Measurements from ENCODE around the gene MYO5A.
"Not testable (repeated sequence)": the region's sequence is repeated elsewhere in the genome, so short reads cannot be mapped to it uniquely, and the experiment has no call there.

Gene MYO5A

DNA sequence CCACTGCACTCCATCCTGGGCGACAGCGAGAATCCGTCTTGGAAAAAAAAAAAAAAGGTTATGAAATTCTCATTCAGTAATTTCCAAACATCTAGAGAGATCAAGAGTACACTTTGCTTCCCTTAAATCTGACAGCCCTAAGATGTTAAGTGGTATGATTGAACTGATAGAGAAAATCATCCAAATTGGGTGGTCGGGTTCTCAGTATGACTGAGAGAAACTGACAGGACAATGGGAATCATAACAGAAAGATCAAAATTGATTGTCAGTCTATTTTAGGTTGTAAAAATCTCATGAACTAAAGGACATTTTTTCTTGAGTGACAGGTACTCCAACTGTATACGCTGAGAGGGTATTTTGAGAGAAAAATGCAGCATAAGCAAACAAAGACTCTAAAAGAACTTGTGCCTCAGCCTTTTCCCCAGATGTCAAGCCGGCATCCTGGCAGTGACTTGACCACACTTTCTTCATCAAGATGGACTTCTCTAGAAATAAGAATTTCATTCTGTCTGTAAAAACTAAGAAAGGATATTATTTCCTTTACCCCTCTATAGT lies 65.8 kb downstream of the MYO5A start:
- DNase-seq (ENCODE audit: low read depth) = no peak

DNA sequence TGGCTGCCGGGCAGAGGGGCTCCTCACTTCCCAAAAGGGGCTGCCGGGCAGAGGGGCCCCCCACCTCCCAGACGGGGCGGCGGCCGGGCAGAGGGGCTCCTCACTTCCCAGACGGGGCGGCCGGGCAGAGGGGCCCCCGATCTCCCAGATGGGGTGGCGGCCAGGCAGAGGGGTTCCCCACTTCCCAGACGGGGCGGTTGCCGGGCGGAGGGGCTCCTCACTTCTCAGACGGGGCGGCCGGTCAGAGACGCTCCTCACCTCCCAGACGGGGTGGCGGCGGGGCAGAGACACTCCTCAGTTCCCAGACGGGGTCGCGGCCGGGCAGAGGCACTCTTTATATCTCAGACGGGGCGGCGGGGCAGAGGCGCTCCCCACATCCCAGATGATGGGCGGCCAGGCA lies 69.0 kb downstream of the MYO5A start:
- DNase-seq (ENCODE audit: low read depth) = not testable (repeated sequence)

DNA sequence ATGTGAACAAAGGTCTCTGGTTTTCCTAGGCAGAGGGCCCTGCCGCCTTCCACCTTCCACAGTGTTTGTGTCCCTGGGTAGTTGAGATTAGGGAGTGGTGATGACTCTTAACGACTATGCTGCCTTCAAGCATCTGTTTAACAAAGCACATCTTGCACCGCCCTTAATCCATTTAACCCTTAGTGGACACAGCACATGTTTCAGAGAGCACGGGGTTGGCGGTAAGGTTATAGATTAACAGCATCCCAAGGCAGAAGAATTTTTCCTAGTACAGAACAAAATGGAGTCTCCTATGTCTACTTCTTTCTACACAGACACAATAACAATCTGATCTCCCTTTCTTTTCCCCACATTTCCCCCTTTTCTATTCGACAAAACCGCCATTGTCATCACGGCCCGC lies 69.4 kb downstream of the MYO5A start:
- DNase-seq (ENCODE audit: low read depth) = not testable (repeated sequence)

DNA sequence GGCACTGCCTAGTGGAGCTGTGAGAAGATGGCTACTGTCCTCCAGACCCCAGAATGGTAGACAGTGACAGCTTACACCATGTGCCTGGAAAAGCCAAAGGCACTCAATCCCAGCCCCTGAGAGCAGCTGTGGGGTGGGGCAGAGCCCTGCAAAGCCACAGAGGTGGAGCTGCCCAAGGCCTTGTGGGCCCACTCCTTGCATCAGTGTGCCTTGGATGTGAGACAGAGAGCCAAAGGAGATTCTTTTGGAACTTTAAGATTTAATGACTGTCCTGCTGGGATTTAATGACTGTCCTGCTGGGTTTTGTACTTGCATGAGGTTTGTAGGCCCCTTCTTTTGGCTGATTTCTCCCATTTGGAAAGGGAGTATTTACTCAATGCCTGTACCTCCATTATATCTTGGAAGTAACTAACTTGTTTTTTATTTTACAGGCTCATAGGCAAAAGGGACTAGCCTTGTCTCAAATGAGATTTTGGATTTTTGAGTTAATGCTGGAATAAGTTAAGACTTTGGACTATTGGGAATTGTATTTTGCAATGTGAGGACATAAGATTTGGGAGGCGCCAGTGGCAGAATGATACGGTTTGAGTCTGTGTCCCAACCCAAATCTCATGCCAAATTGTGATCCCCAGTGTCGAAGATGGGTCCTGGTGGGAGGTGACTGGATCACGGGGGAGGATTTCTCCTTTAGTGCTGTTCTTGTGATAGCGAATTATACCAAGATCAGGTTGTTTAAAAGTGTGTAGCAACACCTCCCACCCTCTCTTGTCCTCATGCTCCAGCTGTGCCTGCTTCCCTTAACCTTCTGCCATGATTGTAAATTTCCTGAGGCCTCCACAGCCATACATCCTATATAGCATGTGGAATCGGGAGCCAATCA lies 80.4 kb downstream of the MYO5A start:
- DNase-seq (ENCODE audit: low read depth) = no peak

DNA sequence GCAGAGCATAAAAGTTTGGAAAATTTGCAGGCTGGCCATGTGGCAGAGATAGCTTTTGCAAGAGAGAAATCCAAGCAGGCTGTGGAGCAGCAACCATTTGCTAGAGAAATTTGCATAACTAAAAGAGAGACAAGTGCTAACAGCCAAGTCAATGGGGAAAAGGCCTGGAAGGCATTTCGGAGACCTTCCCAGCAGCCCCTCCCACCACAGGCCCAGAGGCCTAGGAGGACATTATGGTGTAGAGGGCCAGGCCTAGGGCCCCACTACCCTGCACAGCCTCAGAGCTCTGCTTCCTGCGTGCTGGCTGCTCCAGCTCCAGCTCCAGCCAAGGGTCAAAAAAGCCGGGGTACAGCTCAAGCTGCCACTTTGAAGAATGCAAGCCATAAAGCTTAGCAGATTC lies 82.7 kb downstream of the MYO5A start:
- DNase-seq (ENCODE audit: low read depth) = no peak

DNA sequence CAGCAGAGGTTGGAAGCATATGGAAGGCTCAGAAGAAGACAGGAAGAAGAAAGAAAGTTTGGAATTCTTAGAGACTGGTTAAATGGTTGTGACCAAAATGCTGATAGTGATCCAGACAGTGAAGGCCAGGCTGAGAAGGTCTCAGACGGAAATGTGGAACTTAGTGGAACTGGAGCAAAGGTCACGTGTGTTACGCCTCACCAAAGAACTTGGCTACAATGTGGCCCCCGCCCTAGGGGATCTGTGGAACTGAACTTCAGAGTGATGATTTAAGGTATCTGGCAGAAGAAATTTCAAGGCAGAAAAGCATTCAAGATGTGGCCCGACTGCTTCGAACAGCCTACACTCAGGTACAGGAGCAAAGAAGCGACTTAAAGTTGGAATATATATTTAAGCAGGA lies 83.1 kb downstream of the MYO5A start:
- DNase-seq (ENCODE audit: low read depth) = no peak

DNA sequence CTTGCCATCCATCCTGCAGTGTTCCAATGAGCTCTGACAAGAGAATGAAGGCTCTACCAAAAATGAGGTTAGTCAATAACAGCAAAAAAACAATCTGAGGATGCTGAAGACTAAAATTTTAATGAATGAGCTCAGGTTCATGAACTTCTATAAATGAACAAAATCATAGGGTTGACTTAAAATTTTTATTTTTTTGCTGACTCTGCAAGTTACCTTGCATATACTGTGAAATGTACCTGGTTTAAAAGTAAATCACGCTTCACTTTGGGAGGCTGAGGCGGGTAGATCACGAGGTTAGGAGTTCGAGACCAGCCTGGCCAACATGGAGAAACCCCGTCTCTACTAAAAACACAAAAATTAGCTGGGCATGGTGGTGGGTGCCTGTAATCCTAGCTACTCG lies 85.5 kb downstream of the MYO5A start:
- DNase-seq (ENCODE audit: low read depth) = not testable (repeated sequence)

DNA sequence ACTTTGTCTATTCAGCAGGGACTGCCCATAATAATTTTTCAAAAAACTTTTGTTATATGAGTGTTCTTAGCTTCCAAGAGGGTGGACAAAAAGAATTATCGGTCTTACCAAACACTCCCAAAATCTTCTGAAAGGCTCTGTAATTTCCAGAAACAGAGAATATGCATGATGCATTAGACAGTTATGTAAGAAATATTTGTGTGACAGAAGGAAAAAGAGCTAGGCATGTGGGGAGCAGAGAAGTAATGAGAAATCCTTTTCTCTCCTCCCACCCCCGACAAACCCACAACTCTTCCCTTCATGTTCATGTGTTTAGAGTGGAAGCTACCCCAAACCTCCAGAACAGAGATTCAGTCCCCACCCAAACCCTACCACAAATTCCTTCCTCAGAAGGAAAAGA lies 86.8 kb downstream of the MYO5A start:
- DNase-seq (ENCODE audit: low read depth) = no peak

DNA sequence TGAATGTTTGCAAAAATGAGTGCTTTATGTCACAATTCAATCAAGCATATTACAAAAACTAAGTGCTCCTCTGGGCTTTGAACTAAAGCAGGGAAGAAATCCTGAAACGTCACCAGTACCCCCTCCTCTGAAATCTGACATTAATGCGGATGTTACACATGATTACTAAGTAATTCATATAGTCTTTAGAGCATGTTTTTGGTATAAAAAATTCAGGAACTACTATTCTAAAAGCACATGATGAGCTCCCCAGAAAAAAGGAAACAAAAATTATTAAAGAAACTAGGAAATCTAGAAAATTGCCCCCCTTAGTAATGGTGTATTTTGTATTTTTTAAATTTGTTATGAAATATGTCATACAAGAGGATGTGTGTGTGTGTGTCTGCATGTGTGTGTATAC lies 87.7 kb downstream of the MYO5A start:
- DNase-seq (ENCODE audit: low read depth) = no peak

DNA sequence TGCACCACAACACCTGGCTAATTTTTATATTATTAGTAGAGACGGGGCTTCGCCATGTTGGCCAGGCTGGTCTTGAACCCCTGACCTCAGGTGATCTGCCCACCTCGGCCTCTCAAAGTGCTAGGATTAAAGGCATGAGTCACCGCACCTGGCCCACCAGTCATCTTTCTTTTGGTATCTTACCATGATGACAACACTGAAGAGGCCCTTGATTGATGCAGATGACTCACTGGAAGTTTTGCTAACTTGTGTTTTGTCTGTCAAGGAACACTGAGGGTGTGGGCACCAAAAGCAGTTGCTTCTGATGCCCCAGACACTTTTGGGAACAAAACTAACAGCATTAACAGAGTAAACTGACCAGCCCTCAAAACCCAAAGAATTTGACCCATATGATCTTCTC lies 88.3 kb downstream of the MYO5A start:
- DNase-seq (ENCODE audit: low read depth) = no peak

DNA sequence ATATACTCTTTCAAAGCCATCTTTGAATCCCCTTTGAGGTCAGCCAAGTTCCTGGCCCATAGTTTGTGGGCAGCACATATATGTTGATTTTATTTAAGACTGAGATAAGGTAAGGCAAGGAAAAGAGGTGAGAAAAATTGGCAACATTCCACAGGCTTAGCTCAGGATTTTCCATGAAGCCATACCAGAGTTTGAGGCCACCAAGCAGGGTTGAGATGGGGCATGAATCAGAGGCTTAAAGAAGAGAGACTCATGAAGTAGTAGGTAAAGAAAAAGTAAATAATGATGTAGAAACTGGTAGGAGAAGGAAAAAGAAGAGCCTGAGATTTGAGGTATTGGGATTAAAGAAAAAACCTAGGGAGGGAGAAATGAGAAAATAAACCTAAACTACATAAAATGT lies 89.2 kb downstream of the MYO5A start:
- DNase-seq (ENCODE audit: low read depth) = no peak

DNA sequence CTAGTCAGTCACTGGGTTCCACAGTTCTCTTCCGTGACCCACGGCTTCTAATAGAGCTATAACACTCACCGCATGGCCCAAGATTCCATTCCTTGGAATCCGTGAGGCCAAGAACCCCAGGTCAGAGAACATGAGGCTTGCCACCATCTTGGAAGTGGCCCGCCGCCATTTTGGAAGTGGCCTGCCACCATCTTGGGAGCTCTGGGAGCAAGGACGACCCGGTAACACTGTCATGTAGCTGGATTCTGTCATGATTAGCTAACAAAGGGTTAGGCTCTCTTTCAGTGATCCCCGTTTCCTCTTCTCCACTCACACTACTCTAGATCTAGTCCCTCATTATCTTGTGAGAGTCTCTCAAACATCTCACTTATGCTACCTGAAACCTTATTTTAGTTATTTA lies 89.6 kb downstream of the MYO5A start:
- DNase-seq (ENCODE audit: low read depth) = not testable (repeated sequence)

DNA sequence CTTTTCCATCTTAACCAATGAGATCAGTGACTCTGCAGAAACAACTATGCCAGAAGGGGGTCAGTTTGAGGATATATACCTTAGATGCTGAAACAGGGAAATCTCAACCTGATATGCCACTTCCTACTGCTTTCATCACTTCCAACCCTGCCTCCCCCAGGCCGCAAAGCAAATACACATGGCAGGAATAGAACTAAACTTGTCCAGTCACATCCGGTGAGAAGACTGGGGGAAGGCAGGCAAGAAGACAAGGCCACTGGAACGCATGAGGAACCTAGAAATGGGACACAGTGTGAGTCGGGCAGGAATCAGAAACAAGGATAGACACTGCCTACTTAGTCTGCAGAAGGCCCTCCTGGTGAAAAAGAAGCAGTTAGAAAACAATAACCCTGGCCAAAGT lies 90.6 kb downstream of the MYO5A start:
- DNase-seq (ENCODE audit: low read depth) = no peak

DNA sequence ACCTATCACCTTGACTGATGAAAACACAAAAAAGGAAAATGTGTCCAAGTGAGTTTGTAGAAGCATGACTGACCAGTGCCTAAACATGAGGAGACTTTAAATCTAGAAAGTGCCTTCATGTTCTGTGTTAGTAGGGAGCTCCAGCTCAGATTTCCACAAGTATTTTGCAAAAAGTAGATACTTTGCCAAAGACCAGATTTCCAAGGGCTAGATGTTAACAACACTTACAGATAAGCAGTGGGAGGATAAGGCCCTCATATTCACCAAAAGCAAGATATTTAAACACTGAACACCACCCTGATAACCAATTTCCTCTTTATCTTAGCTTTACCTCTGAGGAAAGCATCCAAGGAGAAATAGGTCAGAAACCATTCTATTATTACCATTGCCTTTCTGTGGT lies 91.0 kb downstream of the MYO5A start:
- DNase-seq (ENCODE audit: low read depth) = no peak

DNA sequence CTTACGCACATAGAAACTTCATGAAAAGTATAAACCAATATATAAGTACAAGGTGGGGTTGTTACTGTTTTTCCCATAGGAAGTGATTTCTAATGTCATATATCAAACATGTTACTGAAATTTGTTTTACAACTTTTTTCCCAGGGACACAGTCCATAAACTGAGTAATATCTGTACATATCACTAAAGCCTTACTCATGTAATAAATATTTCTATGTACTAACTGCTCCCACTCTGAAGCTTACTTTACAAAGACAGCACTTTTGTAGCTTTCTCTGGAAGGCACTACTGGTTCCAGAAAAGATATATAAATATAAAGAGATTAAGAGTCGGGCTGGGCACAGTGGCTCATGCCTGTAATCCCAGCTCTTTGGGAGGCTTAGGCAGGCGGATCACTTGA lies 91.7 kb downstream of the MYO5A start:
- no peak for DNase-seq (ENCODE audit: low read depth)

DNA sequence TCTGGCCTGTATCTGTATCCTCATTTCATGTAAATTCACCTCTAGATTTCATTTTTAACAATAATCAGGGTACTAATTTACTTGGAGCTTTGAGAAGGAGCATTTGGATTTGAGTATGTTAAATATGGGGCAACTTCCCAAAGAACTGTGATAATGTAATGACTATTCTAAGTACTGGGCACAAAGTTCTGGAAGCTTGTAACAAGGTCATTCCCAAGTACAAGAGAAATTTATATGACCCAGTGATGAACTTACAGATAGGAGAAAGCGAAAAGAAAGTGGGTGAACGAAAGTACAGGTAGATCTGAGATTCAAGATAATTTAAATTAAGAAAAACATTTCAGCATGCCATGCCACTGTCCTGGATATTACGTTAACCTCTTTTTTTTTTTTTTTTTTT lies 93.8 kb downstream of the MYO5A start:
- no peak for DNase-seq (ENCODE audit: low read depth)

DNA sequence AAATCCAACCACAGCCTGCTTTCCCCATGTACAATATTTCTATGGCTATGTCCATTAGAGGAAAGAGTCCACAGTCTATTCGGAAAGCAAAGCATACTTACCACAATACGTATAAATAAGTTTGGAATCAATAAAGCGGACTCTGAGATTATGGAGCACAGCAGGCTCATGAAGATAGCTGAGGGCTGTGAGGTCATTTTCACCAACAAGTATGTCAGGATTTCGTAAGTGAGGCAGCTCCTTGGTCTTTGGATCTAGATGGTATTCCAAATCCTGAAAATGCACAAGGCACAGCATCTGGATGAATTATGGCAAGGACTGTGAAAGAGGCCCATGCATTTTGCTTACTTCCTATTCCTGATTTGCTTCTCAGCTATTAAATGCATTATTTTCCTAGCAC lies 100.4 kb downstream of the MYO5A start:
- DNase-seq (ENCODE audit: low read depth) = no peak

DNA sequence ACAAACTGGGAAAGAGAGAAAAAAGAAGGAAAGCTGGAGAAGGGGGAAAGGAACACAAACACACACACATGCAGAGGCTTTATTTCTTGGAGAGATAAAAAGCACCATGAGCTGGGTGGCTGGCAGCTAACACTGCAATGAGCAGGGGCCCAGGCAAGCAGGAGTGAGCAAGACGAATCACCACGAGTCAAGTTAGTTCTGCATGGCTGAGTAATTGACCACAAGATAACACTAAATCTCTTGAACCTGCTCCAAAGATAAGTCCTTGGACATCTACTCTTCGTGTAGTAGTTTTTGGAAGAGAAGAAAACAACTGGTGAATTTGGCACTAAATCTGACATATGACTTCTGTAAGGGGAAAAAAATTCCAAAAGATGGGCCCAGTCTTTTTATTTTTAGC lies 100.9 kb downstream of the MYO5A start:
- peak; percentile 49 for DNase-seq (ENCODE audit: low read depth)

DNA sequence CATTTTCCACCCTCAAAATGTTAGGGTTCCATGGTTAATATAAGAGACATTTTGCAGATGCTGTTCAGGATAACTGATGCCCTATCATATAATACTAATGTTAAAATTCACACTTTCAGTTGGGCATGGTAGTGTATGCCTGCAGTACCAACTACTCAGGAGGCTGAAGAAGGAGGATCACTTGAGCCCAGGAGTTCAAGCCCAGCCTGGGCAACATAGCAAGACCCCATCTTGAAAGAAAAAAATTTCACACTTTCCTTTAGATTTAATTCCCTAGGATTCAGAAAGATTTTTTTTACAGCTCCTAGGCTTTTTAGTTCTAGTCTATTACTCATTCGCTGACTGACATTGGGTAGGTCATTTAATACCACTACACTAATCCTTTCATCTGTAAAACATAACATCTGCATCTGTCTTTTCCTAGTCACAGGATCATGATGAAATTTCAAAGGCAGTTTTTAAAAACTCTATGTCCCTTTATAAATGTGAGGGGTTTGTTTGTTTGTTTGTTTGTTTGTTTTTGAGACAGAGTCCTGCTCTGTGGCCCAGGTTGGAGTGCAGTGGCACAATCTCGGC lies 103.7 kb downstream of the MYO5A start:
- no peak for DNase-seq (ENCODE audit: low read depth)

DNA sequence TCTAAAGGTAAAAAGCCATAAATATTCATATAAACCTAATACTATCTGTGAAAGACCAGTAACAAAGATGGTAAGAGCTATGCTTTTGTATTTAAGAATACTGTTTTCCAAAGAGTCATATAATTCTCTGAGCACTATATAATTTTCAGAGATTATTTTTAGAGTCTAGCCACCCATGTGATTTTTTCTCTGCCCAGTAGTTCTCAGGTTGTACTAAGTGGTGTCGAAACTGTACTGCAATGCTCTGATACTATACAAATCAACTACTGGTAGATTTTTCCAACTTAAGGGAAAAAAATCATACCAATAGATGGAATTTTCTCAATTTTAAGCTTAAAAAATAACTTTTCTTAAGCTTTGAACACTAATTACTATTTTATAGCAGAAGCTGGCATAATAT lies 104.8 kb downstream of the MYO5A start:
- DNase-seq (ENCODE audit: low read depth) = no peak

DNA sequence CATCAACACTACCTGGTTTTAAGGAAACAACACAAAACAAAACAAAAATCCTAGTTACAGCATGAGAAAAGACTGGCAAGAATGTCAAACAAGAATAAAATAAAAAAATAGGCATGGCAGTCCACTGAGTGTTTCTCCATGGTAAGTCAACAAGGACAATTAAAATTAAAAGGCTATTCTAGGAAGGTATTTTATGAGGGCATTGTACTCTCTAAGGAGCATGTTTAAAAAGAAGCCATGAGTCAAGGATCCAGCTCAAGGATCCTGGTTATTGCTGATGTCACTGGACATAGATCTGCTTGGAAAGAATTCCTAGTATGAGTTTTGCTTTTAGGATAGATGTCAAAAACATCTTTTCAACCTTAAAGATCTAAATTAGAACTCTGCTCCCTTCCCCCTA lies 106.7 kb downstream of the MYO5A start:
- DNase-seq (ENCODE audit: low read depth) = no peak

DNA sequence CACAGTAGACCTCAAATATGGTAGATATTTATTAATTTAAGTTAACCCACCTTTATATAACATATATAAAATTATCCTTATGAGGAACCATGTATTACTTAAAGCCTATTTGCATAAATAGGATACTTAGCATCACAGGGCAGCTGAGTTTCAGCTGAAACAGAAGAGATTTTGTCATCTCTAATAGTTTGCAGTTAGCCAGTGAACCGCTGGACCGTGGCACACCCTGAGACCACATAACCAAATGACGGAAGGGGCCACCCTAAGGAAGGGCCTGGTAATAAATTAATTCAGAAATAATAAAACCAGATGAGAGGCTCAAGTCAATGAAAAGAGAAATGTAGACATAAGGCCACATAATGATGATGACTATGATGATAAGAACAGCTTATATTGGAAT lies 107.7 kb downstream of the MYO5A start:
- DNase-seq (ENCODE audit: low read depth) = no peak

DNA sequence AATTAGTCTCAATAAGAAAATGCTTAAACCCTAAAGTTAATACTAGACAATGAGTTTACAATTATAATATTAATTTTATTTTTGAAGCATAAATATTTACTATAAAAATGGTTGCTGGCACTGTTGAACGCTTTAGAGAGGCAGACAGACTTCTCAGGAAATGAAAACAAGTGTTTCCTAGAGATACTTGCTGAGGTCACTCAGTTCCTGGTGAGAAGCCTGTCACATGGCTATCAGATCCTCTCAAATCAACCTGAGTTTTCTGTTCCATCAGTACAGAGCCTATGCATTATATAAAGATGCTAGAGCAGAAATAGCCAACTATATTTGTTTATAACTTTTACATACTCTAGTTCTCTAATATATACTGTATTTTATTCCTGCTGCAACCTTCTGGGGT lies 109.2 kb downstream of the MYO5A start:
- no peak for DNase-seq (ENCODE audit: low read depth)

DNA sequence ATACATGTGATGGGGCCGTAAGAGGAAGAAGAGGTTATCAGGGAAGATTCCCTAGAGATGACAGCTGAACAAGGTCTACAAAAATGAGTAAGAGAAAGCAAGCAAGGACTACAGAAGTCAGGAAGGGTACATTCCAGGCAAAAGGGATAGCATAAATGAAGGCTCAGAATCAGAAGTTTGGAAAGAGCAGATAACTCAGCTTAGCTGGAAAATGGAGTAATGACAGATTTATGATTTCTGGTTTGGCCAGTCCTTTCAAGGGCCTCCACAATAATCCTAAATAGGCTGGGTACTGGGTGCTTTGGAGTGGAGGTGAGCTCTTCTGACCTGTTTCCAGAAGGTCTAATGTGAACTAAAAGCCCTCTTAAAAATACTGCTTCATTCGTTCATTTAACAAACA lies 110.7 kb downstream of the MYO5A start:
- no peak for DNase-seq (ENCODE audit: low read depth)
